Keratinocyte (primary cell): ENCODE data around the gene PID1. TPM values are rescaled to one million over a fixed set of nuclear protein-coding genes. Genes with fewer than 3 reads are reported as not detected.

Experiments
- DNase-seq: peaks from one replicate; pipeline ENCODE4 v3.0.0-alpha.2; 2011; ENCODE audit warnings: low read depth, missing footprints, low spot score
- FAIRE-seq: peaks from 2 replicates; lab custom pipeline; 2011; peaks lifted over from hg19 to GRCh38; lab: Jason Lieb, UNC
- H2AFZ ChIP-seq: 2 replicates; pipeline ENCODE4 v1.6.0; 2012; ENCODE audit warnings: low read length, control low read depth, inconsistent platforms; ENCODE audit not compliant: control insufficient read depth
- H3K27ac ChIP-seq: 2 replicates; pipeline ENCODE4 v1.5.1; 2011; ENCODE audit warnings: low read length; ENCODE audit not compliant: control insufficient read depth, insufficient read depth
- H3K27me3 ChIP-seq: 3 replicates; pipeline ENCODE4 v1.6.0; 2011; ENCODE audit warnings: low read length; ENCODE audit not compliant: control insufficient read depth, insufficient read depth; ENCODE audit errors: extremely low read depth
- H3K36me3 ChIP-seq, 2 experiments: 2 replicates in 1 of 2; 3 replicates in 1 of 2; pipeline ENCODE4 v1.5.1; 2011; ENCODE audit warnings: low read length in 2 of 2, mild to moderate bottlenecking in 1 of 2; ENCODE audit not compliant: control insufficient read depth in 2 of 2, insufficient read depth in 2 of 2; ENCODE audit errors: extremely low read depth in 1 of 2
- H3K4me1 ChIP-seq: 3 replicates; pipeline ENCODE4 v1.5.1; 2011; ENCODE audit warnings: low read length; ENCODE audit not compliant: control insufficient read depth, insufficient read depth; ENCODE audit errors: extremely low read depth
- H3K4me2 ChIP-seq: 3 replicates; pipeline ENCODE4 v1.6.0; 2011; ENCODE audit warnings: low read depth, low read length; ENCODE audit not compliant: control insufficient read depth, insufficient read depth; ENCODE audit errors: extremely low read depth
- H3K4me3 ChIP-seq, 3 experiments: fragments of 200-600 bp in 1 of 3; sonication (generic) in 1 of 3; 2 replicates in 2 of 3; 3 replicates in 1 of 3; pipeline ENCODE4 v1.5.1; 2011 to 2016; ENCODE audit warnings: low read length in 3 of 3, mild to moderate bottlenecking in 3 of 3, control low read depth in 2 of 3, inconsistent platforms in 1 of 3, low read depth in 1 of 3, mixed read lengths in 1 of 3, mixed run types in 1 of 3, moderate library complexity in 1 of 3; ENCODE audit not compliant: control insufficient read depth in 2 of 3, insufficient read depth in 2 of 3; ENCODE audit errors: extremely low read depth in 1 of 3
- H3K79me2 ChIP-seq: 2 replicates; pipeline ENCODE4 v1.6.0; 2012; ENCODE audit warnings: low read length; ENCODE audit not compliant: control insufficient read depth, insufficient read depth
- H3K9ac ChIP-seq: 3 replicates; pipeline ENCODE4 v1.6.0; 2011; ENCODE audit warnings: low read length; ENCODE audit not compliant: control insufficient read depth, insufficient read depth; ENCODE audit errors: extremely low read depth
- H3K9me1 ChIP-seq: 3 replicates; pipeline ENCODE4 v1.6.0; 2011; ENCODE audit warnings: low read length; ENCODE audit not compliant: control insufficient read depth, insufficient read depth; ENCODE audit errors: extremely low read depth
- H3K9me3 ChIP-seq: 2 replicates; pipeline ENCODE4 v1.5.1; 2012; ENCODE audit warnings: low read depth, low read length; ENCODE audit not compliant: control insufficient read depth
- H4K20me1 ChIP-seq: 3 replicates; pipeline ENCODE4 v1.6.0; 2011; ENCODE audit warnings: low read length; ENCODE audit not compliant: control insufficient read depth, insufficient read depth; ENCODE audit errors: extremely low read depth
- CTCF ChIP-seq, 3 experiments: IDR thresholded peaks in 1 of 3; conservative IDR thresholded peaks in 1 of 3; optimal IDR thresholded peaks in 1 of 3; 2 replicates in 2 of 3; 3 replicates in 1 of 3; pipeline versions ENCODE3 to v1.5.1; 2011; ENCODE audit warnings: low read length in 3 of 3, mild to moderate bottlenecking in 3 of 3, moderate library complexity in 2 of 3, control low read depth in 1 of 3, inconsistent platforms in 1 of 3; ENCODE audit not compliant: insufficient read depth in 2 of 3; ENCODE audit errors: extremely low read depth in 1 of 3
- EZH2 ChIP-seq: IDR thresholded peaks from one replicate; pipeline ENCODE4 v1.6.1; 2012; ENCODE audit warnings: inconsistent platforms, mild to moderate bottlenecking, low read length, moderate library complexity
- dilution Hi-C: fragments of 300-500 bp; cut with MboI; formaldehyde crosslinking; loops from one replicate; pipeline ENCODE4 v1.7.0; 2020; ENCODE audit warnings: low sequenced_read_pairs; ENCODE audit not compliant: extremely low pct_ligation_motif_present
- polyA plus RNA-seq, 5 experiments: library from polyadenylated mRNA; depleted of rRNA in 3 of 5; stranded (reverse) in 3 of 5; stranded (forward) in 1 of 5; unstranded in 1 of 5; fragments of >200 nt; gene quantifications; 1 replicate in 1 of 5; 2 replicates in 3 of 5; 3 replicates in 1 of 5; pipeline versions ENCODE4 v1.2.1 to v1.2.3, GENCODE V29; 2011 to 2012; ENCODE audit warnings: missing spikeins in 2 of 5, low read depth in 1 of 5, low replicate concordance in 1 of 5

Gene PID1
- polyA plus RNA-seq, 1 donor (not counting 4 experiments of a cell fraction or from before 2014, with no cell fraction given), result 5.4 TPM

GRCh38 chr2:229118927-229119326 is 152.2 kb downstream of the PID1 start:
- Histone ChIP-seq H3K4me1 (no peaks in the 10 kb centered on the region), H2AFZ (no peak overlapping the region), H3K79me2 (no peaks in the 10 kb centered on the region), H3K4me3 (no peak overlapping the region), H3K27me3 (no peaks in the 10 kb centered on the region), H3K9me3 (no peaks in the 10 kb centered on the region), H4K20me1 (no peaks in the 10 kb centered on the region), H3K36me3 (no peaks in the 10 kb centered on the region), H3K9me1 (no peaks in the 10 kb centered on the region), H3K27ac (no peak overlapping the region), H3K4me2 (no peak overlapping the region), H3K9ac (no peak overlapping the region)
- dilution Hi-C loops, result no loop called here
- DNase-seq (no peak), FAIRE-seq (no peak)
- TF ChIP-seq CTCF (optimal IDR thresholded peaks at IDR 0.05 in 1 of 3, IDR thresholded peaks at IDR 0.05 in 1 of 3, conservative IDR thresholded peaks at IDR 0.05 in 1 of 3; ENCODE audit: extremely low read depth in 1 of 3, insufficient read depth in 2 of 3, low read length in 3 of 3) (no peak), EZH2 (no peak)

- H3K36me3 ChIP-seq, result no peaks in the 10 kb centered on the region
- no peak for FAIRE-seq
- H3K9me3 ChIP-seq, result no peaks in the 10 kb centered on the region
- no peak overlapping the region for H3K4me3 ChIP-seq
- dilution Hi-C loops, result no loop called here
- H3K4me1 ChIP-seq, result no peaks in the 10 kb centered on the region
- H3K9me1 ChIP-seq, result no peaks in the 10 kb centered on the region
- no peak overlapping the region for H3K4me2 ChIP-seq
- DNase-seq, result no peak
- no peaks in the 10 kb centered on the region for H4K20me1 ChIP-seq
- H3K9ac ChIP-seq, result no peak overlapping the region
- H2AFZ ChIP-seq, result no peak overlapping the region
- H3K27me3 ChIP-seq, result no peaks in the 10 kb centered on the region
- no peak overlapping the region for H3K27ac ChIP-seq
- TF ChIP-seq EZH2 (no peak), CTCF (optimal IDR thresholded peaks at IDR 0.05 in 1 of 3, IDR thresholded peaks at IDR 0.05 in 1 of 3, conservative IDR thresholded peaks at IDR 0.05 in 1 of 3; ENCODE audit: extremely low read depth in 1 of 3, insufficient read depth in 2 of 3, low read length in 3 of 3) (no peak)
- H3K79me2 ChIP-seq, result no peaks in the 10 kb centered on the region
Observed at GRCh38 chr2:229118336-229118735, 152.8 kb downstream of the PID1 start.
